NCI-H1694 (cell line): ENCODE measurements around the gene GRID2.
"Not testable (repeated sequence)": the region's sequence is repeated elsewhere in the genome, so short reads cannot be mapped to it uniquely, and the experiment has no call there.

ENCODE experiments used
- DNase-seq: peaks from one replicate; lab custom pipeline; 2025; lab: John Stamatoyannopoulos, UW

Gene GRID2

DNA sequence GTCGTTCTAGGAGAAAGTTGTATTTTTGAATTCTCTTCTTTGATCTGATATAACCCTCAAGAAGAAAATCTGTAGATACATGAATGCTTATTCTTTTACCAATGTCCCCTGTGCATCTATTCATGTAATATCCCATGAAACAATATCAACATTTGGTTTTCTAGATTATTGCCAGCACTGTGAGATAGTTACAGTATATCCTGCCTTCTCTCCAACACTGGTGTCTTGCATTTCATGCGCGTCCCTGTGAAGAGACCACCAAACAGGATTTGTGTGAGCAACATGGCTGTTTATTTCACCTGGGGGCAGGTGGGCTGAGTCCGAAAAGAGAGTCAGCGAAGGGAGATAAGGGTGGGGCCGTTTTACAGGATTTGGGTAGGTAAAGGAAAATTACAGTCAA lies 135.0 kb downstream of the GRID2 start:
- DNase-seq, result not testable (repeated sequence)

GRCh38 chr4:92442131-92442530 lies 138.4 kb downstream of the GRID2 start:
- DNase-seq, result not testable (repeated sequence)

DNA sequence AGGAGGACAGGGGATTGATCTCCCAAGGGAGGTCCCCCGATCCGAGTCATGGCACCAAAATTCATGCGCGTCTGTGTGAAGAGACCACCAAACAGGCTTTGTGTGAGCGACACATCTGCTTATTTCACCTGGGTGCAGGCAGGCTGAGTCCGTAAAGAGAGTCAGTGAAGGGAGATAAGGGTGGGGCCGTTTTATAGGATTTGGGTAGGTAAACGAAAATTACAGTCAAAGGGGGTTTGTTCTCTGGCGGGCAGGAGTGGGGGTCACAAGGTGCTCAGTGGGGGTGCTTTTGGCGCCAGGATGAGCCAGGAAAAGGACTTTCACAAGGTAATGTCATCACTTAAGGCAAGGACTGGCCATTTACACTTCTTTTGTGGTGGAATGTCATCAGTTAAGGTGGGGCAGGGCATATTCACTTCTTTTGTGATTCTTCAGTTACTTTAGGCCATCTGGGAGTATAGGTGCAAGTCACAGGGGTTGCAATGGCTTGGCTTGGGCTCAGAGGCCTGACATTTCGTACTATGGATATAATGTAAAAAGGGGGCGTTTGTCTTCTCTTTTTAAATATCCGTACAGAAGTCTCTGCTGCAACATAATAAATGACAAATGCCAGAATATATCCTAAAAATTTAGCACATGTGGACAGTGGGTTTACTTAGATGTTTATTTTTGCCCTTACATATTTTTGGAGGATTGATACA lies 140.5 kb downstream of the GRID2 start:
- DNase-seq, result not testable (repeated sequence)

- DNase-seq, result no peak
Measured at GRCh38 chr4:92445127-92445526, 141.4 kb downstream of the GRID2 start.

DNA sequence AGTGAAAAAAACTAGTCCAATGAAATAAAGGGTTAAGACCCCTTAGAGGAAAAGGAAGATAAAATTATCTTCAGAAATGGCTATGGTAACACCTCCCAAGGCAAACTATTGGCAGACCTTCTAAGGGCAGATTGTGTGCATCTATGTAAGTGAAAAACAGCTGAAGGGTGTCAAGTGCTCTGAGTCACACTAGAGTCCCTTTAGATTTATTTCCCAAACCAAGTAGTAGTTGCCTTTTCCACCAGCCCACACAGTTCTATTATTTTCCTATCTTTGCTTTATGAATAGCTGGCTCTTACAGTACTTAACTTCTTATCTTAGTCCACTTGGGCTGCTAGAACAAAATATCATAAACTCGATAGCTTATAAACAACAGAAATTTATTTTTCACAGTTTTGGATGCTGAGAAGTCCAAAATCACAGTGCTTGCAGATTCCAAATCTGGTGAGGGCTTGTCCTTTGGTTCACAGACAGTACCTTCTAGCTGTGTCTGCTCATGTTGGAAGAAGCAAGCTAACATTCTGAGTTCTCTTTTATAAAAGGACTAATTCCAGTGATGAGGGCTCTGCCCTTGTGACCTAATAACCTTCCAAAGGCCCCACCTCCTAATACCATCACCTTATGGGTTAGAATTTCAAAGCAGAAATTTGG lies 143.6 kb downstream of the GRID2 start:
- DNase-seq, result no peak

DNA sequence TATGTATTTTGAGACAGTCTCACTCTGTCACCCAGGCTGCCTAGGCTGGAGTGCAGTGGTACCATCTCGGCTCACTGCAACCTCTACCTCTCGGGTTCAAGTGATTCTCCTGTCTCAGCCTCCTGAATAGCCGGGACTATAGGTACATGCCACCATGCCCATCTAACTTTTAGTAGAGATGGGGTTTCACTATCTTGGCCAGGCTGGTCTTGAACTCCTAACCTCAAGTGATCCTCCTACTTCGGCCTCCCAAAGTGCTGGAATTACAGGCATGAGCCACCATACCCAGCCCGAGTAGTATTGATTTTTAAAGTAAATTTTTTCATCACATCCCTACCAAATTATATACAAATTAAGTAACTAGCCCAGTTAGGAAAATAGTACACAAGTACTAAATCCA lies 144.4 kb downstream of the GRID2 start:
- DNase-seq, result not testable (repeated sequence)

DNA sequence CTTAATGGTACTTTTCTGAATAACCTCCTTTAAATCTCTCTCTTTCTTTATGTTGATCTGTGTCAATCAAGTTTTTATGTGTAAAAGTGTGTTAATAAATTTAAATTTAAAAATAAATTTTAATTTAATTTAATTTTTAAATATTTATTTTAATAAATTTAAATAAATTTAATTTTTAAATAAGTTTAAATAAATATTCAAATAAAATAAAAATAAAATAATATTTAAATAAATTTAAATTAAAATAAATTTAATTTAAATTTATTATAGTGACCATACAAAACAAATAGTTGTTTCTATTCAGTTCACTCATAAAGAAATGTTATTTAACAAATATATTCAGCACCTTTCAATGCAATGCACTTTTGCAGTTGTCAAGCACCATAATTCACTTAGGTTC lies 146.9 kb downstream of the GRID2 start:
- DNase-seq, result no peak

DNA sequence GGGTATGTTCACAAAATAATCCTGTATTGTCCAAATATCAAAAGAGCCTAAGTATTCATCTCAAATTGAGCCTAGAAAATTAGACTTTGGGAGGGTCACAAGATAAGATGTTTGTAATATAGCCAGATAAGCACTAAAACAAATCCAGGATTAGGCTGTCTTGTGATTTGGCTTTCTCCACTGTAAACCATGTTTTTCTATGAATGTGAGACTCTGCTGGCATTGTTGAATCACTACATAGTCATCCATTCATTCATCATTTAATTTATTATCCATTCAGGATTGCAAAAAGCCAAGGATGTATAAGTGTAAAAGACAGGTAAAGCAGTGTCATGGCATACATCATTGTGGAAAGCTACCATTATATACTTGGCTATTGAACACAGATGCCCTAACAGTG lies 148.0 kb downstream of the GRID2 start:
- no peak for DNase-seq

DNA sequence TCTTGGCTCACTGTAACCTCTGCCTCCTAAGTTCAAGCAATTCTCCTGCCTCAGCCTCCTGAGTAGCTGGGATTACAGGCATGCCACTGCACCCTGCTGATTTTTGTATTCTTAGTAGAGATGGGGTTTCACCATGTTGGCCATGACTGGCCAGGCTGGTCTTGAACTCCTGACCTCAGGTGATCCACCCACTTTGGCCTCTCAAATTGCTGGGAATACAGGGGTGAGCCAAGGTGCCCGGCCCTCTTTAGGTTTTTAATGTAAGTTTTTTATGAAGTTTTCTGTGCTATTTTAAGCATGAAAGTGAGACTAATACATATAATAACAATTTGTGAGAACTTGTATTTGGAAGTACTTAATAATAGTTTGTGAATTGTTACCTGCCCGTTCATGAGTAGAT lies 148.6 kb downstream of the GRID2 start:
- DNase-seq, result not testable (repeated sequence)

DNA sequence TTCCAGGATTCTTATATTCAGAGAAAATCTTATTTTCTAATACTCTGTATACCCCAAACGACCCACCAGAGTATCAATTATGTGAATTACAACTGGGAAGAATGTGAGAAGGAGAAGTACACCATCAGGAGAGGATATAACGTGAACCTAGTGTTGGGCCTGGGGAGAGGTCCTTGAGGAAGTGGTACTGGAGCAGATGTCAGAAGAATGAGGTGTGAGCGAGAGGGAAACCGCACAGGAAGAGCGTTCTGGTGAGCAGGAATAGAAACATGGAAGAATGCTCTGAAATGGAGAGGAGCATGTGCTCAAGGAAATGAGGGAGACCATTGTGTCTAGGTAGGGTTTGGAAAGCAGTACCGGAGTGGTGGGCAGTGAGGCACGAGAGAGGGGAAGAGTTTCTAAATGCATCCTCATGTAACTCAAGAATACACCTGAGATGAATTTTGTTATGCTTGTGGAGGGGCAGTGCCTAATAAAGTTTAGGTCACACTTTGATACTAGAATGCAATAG lies 151.6 kb downstream of the GRID2 start:
- no peak for DNase-seq

DNA sequence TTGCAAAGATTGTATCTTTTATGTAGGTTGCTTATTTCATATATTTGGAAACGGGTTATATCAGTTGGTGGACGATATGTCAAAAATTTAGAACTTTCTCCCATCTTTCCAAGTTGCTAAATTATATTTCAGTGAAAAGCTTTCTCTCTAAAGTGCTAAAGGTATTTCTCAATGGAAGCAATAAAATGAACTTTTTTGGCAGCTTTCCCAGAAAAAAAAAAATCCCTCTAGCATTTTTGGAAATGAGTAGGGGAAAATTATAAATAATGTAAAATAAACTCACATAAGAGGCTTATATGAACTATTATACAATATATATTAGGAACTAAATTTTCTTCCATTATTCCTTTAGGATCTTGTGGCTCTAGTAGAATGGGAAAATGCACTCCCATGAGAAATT lies 152.2 kb downstream of the GRID2 start:
- no peak for DNase-seq

DNA sequence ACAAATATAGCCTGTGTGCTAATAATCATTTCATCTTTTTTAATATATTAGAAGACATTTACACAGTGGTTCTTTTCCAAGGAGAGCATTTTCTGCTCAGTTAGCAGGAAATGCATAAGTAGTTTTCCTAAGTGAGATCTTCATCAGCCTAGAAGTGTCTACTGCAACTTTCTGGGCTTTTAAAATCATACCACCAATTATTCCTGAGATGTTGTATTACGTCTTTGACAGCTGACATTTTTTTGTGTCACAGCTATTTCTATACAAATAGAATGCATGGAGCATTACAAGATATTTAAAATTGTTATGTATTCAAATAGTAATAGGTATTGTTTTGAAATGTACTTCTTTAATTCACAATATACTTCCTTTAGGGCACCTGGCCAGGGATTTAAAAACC lies 158.0 kb downstream of the GRID2 start:
- DNase-seq, result no peak

DNA sequence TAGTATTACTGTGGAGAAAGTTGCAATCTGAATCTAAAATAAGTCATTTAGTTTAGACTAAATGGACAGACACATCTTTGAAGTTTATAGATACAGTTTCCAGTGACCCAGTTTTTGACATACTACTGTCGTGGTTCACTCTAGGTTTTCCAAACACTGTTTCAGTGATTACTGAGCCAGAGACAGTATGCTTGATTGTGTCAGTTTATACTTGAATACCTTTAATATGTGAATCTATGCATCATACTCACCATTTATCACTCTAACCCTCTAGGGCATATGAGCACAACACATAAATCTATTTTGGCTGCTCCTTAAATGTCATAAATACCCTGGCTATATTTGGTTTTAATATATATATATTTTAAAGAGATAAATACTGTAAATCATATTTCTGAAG lies 173.5 kb downstream of the GRID2 start:
- DNase-seq, result no peak

- DNase-seq, result no peak
Measured at GRCh38 chr4:92483341-92483740, 179.6 kb downstream of the GRID2 start.

- no peak for DNase-seq
Measured at GRCh38 chr4:92488496-92488895, 184.7 kb downstream of the GRID2 start.

DNA sequence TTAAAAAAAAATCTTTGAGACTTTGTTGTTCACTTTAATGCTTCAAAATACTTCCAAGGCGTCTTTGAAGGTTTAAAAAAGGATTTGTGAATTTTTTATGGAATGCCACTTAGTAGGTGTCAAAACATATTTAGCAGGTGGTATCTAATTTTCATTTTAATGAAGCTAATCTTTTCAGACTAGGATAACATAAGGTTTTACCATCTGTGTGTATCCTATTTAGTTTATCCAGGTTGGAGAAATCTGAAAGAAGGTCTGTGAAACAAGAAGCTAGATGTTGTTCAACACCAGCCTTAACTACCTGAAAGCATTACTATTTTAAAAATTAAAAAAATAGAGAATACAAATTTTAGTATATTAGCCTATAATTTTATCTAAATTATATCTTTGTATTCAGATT lies 193.4 kb downstream of the GRID2 start:
- DNase-seq, result peak; percentile 0

GRCh38 chr4:92501456-92501855 lies 197.7 kb downstream of the GRID2 start:
- peak; percentile 1 for DNase-seq

- DNase-seq, result no peak
Measured at GRCh38 chr4:92506933-92507332, 203.2 kb downstream of the GRID2 start.

GRCh38 chr4:92514627-92515026 lies 210.9 kb downstream of the GRID2 start:
- no peak for DNase-seq

DNA sequence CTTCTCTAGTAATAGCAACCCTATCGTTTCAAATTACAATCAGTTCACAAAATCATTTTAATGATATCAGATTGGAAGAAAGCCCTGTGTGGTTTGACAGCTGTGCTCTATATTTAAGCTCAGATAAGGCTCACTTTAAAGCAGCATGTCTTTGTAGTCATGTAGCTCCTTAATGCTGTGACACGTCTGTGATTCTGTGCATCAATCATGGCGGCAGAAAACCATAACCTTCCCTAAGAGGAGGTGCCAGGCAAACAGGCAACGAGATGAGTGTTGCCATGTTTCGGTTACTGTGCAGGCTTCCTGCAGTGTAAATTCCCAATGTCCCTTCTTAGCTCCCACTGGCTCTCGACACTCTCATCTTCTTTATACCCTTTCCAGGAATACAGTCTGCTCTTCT lies 212.7 kb downstream of the GRID2 start:
- no peak for DNase-seq

GRCh38 chr4:92519727-92520126 lies 216.0 kb downstream of the GRID2 start:
- DNase-seq, result no peak

GRCh38 chr4:92520563-92520962 lies 216.8 kb downstream of the GRID2 start:
- no peak for DNase-seq

DNA sequence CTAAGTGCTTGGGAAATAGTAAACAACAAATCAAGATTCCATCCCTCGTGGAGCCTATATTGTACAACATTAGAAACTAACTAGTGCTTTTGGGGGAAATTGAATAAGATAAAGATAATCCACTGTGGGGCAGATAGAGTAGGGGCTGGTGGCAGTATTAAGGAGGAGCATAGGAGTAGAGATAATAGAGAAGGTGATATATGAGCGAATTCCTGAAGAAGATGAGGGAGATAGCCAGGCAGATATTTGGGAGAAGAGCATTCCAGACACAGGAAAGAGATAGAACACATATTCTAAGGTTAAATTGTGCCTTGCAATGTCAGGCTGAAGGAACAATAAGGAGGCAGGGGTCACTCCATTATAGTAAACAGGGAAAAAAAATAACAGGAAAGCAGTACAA lies 218.2 kb downstream of the GRID2 start:
- DNase-seq, result no peak

DNA sequence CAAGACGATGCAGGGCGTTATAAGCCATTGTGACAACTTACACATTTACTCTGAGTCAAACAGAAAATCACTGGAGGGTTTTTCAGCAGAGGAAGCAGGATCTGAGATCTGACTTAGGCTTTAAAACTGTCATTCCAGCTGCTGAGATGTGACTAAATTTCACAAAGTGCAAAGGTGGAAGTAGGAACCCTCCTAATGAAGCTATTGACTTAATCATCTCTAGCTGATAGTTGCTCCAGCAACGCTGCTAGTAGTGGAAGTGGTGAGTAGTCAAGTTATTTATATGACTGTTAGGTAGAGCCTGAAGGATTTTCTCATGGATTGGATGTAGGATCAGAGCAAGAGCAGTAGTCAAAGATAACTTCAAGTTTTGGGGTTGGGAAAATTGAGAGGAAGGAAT lies 218.6 kb downstream of the GRID2 start:
- no peak for DNase-seq
